Psoas muscle (tissue), 8 donors: ENCODE measurements around the gene PTEN. TPM values are rescaled to one million over a fixed set of nuclear protein-coding genes. Genes with fewer than 3 reads are reported as not detected.
"Not testable (repeated sequence)": the region's sequence is repeated elsewhere in the genome, so short reads cannot be mapped to it uniquely, and the experiment has no call there.

Source experiments
- ATAC-seq, 4 donors: fragments of 200-7000 bp; cut with Tn5 transposase; one replicate each; pipeline ENCODE4 v1.9.1; 2020; ENCODE audit warnings: moderate library complexity in 3 of 4, mild to moderate bottlenecking in 2 of 4
- DNase-seq, 2 donors: peaks; one replicate each; pipeline ENCODE4 v3.0.0-alpha.2; 2020
- H3K27ac ChIP-seq: fragments of 200-600 bp; one replicate; pipeline ENCODE4 v1.8.0; 2022
- H3K27me3 ChIP-seq, 3 donors: fragments of 200-600 bp in 1 of 3; one replicate each; pipeline versions ENCODE4 v1.6.1 to v1.8.0; 2013 to 2022; ENCODE audit warnings: low read length in 2 of 3, mild to moderate bottlenecking in 2 of 3, moderate library complexity in 1 of 3; ENCODE audit not compliant: insufficient read depth in 3 of 3
- H3K36me3 ChIP-seq, 2 donors: fragments of 200-600 bp in 1 of 2; one replicate each; pipeline versions ENCODE4 v1.6.1 to v1.8.0; 2013 to 2022; ENCODE audit warnings: low read depth in 1 of 2, mild to moderate bottlenecking in 1 of 2, moderate library complexity in 1 of 2; ENCODE audit not compliant: insufficient read depth in 1 of 2
- H3K4me1 ChIP-seq: fragments of 200-600 bp; one replicate; pipeline ENCODE4 v1.8.0; 2022
- H3K4me3 ChIP-seq: fragments of 200-600 bp; one replicate; pipeline ENCODE4 v1.8.0; 2022; ENCODE audit warnings: mild to moderate bottlenecking
- H3K9me3 ChIP-seq: fragments of 200-600 bp; one replicate; pipeline ENCODE4 v1.8.0; 2022
- CTCF ChIP-seq: fragments of 200-600 bp; IDR thresholded peaks from one replicate; pipeline ENCODE4 v1.8.0; 2022; ENCODE audit warnings: antibody characterized with exemption
- WGBS, 3 donors: extraction: QIAGEN DNeasy Blood & Tissue Kit; methylation state at CpG; one replicate each; pipeline versions ENCODE4 v1.1.6 to v1.1.7; 2013; 5-methylcytosine and 5-hydroxymethylcytosine counted together
- intact Hi-C, 2 donors: fragments of 100-400 bp; cut with DNase I; formaldehyde crosslinking; loops; one replicate each; pipeline versions ENCODE4 v1.11.0 to v1.14.2; 2022
- polyA plus RNA-seq, 3 donors: library from polyadenylated mRNA; stranded (reverse); fragments of 200-250 nt; gene quantifications; one replicate each; pipeline ENCODE4 v1.2.3, GENCODE V29; 2013
- total RNA-seq, 4 donors: library from RNA; stranded (reverse); fragmentation: NEBNext Ultra II Directional in 2 of 4; extraction: Animal tissue kit (Norgen Biotek cat#: 25700) in 2 of 4; gene quantifications; one replicate each; pipeline versions ENCODE4 v1.2.1 to v1.2.4, GENCODE V29; 2021 to 2023
- donor health status: healthy with polysubstance abuse.
- donor health status: DM: no; HTN: no; CAD: no; lungs with moderate emphysema.
- donor health status: Bipolar disorder and iron deficiency.
- donor health status: healthy.
- donor health status: DM: yes; HTN: yes; CAD: no.
- donor health status: DM: no; HTN: no; CAD: no.
- donor health status: DM: no; HTN: no; CAD: no.
- donor health status: DM: yes; HTN: yes; CAD: no.

Gene PTEN
- total and polyA plus RNA-seq, 7 donors: 13.7 to 51.9 (median 29.8) TPM

GRCh38 chr10:87895430-87895829 is 32.0 kb downstream of the PTEN start:
- H3K27me3 ChIP-seq: no peaks in the 10 kb centered on the region
- WGBS, 3 donors: 55 to 77% (median 72%) methylated on average over 1 of the region's 1 CpG
- no peak for TF ChIP-seq CTCF
- ATAC-seq: peak in 3 of 4 donors; percentile 69 to 77 (median 71)
- peaks cover 27% of the 10 kb centered on the region for H3K4me1 ChIP-seq
- no peak overlapping the region for H3K4me3 ChIP-seq
- peaks cover 0 to 19% of the 10 kb centered on the region in 2 donors for H3K36me3 ChIP-seq
- intact Hi-C loops: no loop called here
- no peak for DNase-seq
- peak overlapping the region; percentile 12 for H3K27ac ChIP-seq
- peaks cover 8% of the 10 kb centered on the region for H3K9me3 ChIP-seq

- intact Hi-C loops: no loop called here
- H3K4me3 ChIP-seq: no peak overlapping the region
- peaks cover 8% of the 10 kb centered on the region for H3K9me3 ChIP-seq
- 25 to 48% (median 31%) methylated on average over 2 of the region's 2 CpGs for WGBS, 3 donors
- H3K36me3 ChIP-seq: peaks cover 0 to 19% of the 10 kb centered on the region in 2 donors
- no peak for TF ChIP-seq CTCF
- H3K27ac ChIP-seq: no peak overlapping the region
- ATAC-seq (peak in 2 of 4 donors; percentile 35 to 56), DNase-seq (no peak)
- no peaks in the 10 kb centered on the region for H3K27me3 ChIP-seq
- H3K4me1 ChIP-seq: peaks cover 27% of the 10 kb centered on the region
Measured at GRCh38 chr10:87896216-87896615, 32.8 kb downstream of the PTEN start.

GRCh38 chr10:87897957-87898356 is 34.5 kb downstream of the PTEN start:
- H3K36me3 ChIP-seq: peaks cover 0 to 19% of the 10 kb centered on the region in 2 donors
- intact Hi-C loops, DNase-seq, H3K27me3 ChIP-seq, H3K4me3 ChIP-seq, ATAC-seq, H3K9me3 ChIP-seq, H3K27ac ChIP-seq: not testable (repeated sequence)
- peaks cover 27% of the 10 kb centered on the region for H3K4me1 ChIP-seq
- WGBS, 3 donors: 95 to 97% (median 97%) methylated on average over 8 of the region's 8 CpGs

GRCh38 chr10:87903396-87903795 is 40.0 kb downstream of the PTEN start:
- 96 to 99% (median 97%) methylated on average over 8 of the region's 8 CpGs for WGBS, 3 donors
- not testable (repeated sequence) for H3K4me3 ChIP-seq

GRCh38 chr10:87913156-87913921 is 49.9 kb downstream of the PTEN start:
- H3K4me3 ChIP-seq: no peak overlapping the region
- H3K27me3 ChIP-seq: no peaks in the 10 kb centered on the region
- H3K27ac ChIP-seq: no peak overlapping the region
- intact Hi-C loops: no loop called here
- peaks cover 16% of the 10 kb centered on the region for H3K9me3 ChIP-seq
- peaks cover 32% of the 10 kb centered on the region for H3K4me1 ChIP-seq
- TF ChIP-seq CTCF: no peak
- ATAC-seq (no peak), DNase-seq (no peak)
- H3K36me3 ChIP-seq: no peaks in the 10 kb centered on the region
- WGBS, 3 donors: 87 to 98% (median 94%) methylated on average over 2 of the region's 2 CpGs

More at GRCh38 chr10:87903396-87903795, 40.0 kb downstream of the PTEN start:
- intact Hi-C loops, H3K4me1 ChIP-seq, ATAC-seq, H3K27ac ChIP-seq, H3K27me3 ChIP-seq, DNase-seq, H3K36me3 ChIP-seq: not testable (repeated sequence)
- H3K9me3 ChIP-seq: peaks cover 14% of the 10 kb centered on the region
